Inferior parietal cortex (tissue), 1 donor: ENCODE data around the gene DNAJB11.

Experiments used
- DNase-seq: peaks from one replicate; pipeline ENCODE4 v3.0.0-alpha.2; 2016; ENCODE audit errors: extremely low spot score

The DNAJB11 gene

DNA sequence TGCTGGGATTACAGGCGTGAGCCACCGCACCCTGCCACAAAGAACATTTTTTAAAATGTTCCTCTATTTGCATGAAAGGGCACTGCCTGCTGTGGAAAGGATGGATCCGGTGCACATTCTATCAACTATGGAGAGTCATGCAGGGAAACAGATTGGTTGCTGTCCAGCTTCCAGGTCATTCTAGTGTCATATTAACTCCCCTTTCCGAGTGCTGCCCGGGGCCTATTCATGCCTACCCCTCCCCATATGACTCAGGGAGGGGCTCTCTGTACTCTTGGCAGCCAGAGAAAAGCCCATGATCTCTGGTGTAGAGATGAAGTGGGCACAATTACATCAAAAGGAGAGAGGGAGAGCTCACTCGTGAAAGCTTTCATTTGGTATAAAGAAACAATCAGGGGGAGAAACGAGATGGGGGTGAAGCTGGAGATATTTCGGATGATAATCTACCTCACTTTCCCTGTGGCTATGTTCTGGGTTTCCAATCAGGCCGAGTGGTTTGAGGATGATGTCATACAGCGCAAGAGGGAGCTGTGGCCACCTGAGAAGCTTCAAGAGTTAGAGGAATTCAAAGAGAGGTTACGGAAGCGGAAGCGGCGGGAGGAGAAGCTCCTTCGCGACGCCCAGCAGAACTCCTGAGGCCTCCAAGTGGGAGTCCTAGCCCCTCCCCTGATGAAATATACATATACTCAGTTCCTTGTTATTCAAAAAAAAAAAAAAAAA, 26.2 kb downstream of the DNAJB11 start:
- DNase-seq: no peak

DNA sequence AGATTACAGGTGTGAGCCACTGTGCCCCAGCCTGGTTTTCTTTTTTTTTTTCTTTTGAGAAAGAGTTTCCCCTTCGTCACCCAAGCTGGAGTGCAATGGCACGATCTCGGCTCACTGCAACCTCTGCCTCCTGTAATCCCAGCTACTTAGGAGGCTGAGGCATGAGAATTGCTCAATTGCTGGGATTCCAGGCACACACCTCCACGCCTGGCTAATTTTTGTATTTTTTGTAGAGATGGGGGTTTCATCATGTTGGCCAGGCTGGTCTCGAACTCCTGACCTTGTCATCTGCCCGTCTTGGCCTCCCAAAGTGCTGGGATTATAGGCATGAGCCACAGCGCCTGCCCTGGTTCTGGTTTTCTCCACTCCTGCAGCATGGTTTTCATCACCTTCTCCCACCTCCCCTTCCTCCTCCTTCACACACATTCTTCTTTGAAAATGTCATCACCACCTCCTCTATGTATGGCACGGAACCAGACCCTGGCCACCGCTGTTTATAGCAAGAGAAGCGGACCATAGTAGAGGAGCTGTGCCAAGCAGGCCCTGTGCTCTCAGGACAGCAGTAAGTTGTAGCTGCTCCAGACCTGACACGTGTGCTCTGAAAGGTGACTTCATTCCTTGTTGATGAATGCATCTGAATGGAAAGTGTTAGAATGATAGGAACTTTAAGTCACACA, 27.7 kb downstream of the DNAJB11 start:
- no peak for DNase-seq

DNA sequence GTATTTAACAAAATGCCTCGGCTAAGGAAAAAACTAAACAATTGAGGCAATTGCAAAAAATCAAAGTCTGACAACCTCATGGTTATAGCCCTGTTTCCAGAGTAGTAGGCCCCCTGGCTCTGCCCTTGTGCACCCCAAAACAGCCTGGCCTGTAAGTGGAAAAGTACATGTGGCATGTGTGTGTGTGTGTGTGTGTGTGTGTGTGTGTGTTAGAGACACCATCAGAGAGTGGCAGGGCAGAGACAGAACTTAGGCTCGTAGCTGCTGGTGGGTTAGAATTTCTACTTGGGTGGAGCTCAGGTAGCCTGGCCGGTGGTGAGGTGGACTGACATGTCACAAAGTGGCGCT, 28.2 kb downstream of the DNAJB11 start:
- no peak for DNase-seq

DNA sequence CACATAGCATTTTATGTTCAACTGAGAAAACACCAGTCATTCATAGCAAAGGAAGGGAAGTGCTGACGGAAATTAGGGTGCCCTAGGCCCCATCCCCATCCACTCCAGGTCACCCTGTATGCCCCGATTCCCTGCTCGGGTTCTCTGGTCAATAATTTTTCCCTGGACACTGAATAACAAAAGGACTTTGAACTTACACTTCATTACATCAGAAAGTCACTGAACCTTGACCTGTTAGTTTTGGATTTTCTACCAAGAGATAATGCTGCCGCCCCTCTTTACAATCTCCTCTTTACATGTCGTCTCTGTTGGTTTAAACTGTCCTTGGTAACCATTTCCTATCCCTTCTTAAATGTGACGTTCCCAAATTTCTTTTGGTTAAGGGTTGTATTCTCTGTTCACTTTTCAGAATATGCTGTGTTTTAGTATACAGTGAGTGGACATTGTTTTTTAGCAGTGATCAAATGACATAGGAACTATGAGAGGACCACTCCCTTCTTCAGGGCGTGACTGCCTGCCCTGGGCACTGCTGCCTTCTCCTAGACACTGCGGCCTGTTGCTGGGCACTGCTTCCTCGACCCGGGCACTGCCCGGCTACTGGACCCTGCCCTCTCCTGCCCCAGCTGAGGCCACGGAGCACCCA, 28.7 kb downstream of the DNAJB11 start:
- DNase-seq: no peak

DNA sequence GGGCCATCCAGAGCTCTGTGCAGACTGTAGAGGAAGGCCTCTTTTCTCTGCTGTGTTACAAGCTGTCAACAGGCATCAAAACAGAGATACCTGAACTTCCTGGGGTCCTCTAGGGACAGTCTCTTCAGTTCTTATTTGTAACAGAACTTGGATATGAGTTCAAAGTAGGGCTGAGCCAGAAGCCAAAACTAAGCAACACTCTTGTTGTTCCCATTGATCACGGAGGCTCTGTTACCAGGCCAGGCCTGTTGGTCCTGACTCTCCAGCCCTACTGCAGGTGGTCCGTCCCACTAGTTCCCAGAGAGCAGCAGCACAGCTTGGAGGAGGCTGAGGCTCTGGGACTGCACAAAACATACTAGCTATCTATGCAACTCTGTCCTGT, 29.3 kb downstream of the DNAJB11 start:
- no peak for DNase-seq

DNA sequence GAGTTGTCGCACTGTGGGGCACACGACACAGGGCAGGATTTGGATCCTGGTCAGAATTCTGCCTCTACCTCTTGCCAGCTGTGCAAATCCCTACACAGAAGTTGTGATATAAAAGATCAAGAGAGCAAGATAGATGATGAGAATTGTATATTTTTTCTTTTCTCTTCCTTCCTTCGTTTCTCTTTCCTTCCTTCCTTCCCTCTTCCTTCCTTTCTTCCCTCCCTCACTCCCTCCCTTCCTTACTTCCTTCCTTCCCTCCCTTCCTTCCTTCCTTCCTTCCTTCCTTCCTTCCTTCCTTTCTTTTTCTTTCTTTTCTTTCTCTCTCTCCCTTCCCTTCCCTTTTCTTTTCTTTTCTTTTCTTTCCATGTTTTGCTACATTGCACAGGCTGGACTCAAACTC, 30.4 kb downstream of the DNAJB11 start:
- DNase-seq: no peak

DNA sequence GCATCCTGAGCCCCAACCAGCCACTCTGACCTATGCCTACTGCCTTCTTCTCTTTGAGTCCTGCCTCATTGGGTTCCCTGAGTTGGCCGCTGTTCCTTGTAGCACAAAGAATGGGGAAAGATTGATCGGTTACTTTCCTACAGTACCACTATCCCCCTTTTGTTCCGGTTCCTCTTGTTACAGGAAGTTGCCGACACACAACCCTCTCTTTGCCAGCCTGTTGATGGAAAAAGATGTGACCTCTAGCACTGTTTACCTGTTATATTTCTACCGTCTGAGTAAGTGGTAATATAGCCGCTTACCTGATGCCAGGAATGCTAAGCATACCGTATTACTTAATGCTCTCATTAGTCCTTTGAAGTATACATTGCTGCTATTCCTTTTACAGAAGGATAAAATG, 32.6 kb downstream of the DNAJB11 start:
- no peak for DNase-seq

DNA sequence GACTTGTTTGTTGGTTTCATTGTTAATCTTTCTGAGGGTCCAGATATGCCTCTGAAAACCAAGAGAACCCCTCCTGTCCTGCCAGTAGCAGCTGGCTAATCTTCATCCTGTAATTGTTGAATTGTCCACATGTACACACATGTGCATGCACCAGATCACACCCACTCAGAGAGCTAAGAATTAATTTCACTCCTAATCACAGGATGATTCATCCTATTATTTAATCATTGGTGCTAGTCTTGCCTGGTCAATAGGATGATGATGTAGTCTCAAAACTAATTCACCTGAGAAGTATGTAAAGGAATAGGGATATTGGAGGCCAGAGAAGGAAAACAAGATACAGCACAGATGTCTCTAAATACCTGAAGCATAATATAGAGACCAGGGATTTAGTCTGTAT, 34.6 kb downstream of the DNAJB11 start:
- no peak for DNase-seq

DNA sequence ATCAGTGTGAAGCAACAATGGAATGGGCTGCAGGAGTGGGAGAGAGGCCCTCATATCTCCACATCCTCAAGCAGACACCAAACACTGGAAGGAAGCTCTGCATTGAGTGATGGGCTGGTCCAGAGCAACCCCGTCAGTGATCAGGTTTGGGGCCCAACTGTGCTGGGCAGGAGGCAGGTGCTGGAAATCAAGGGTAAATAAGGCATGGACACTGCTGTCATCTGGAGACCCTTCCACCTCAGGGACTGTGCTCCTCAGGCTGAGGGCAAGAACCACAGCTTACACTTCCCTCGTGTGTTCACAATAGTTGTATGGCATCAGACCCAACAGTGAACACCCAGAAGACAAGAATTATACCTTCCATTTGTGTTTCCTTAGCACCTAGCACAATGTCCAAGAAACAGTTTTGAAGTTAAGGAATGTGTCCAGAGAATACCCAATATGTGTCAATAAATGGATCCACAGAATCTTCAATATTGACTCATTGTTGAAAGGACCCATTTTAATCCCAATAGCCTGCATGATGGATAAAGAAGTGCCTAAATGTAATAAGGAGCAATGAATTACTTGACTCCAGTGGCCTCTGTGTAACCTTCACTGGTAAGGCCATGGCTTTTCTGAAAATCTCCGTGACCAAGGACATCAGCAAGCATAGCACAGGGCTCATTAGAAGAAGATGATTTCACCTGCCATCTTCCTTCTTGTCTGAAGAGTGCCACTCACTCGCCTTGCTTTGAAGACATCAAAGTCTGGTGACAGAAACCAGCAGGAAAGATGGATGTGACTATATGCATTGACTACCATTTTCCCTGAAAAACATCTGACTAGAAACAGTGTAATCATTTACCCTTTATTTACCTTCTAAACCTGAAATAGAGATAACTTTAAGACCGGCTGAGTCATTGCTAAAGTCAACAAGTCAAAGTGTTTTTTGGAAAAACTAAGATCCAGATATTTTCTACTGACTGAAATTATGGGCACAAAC, 35.3 kb downstream of the DNAJB11 start:
- no peak for DNase-seq

DNA sequence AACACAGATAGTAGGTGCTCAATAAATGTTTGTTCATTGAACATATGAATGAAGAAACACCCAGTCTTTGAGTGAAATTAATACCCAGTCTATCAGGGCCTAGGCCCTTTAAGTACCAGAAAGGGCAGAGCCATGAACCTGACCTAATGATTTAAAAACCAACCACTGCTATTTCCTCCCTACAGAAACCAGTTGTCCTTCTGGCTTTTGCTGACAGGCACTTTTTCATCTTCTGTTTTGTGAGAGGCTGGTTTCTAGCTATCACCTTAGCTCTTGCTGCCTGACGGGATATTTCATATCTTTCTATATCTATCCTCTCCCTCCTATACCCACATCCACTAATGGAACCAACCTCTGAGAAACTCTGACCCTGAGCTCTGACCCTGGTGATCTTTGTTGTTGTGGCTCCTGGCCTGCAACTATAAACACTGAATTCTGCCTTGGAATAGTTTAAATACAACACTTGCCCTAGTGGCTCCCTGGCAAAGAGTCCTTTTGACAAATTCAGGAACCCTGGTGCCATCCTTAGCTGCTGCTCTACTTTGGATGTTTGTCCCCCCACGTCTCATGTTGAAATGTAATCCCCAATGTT, 38.2 kb downstream of the DNAJB11 start:
- DNase-seq: no peak

DNA sequence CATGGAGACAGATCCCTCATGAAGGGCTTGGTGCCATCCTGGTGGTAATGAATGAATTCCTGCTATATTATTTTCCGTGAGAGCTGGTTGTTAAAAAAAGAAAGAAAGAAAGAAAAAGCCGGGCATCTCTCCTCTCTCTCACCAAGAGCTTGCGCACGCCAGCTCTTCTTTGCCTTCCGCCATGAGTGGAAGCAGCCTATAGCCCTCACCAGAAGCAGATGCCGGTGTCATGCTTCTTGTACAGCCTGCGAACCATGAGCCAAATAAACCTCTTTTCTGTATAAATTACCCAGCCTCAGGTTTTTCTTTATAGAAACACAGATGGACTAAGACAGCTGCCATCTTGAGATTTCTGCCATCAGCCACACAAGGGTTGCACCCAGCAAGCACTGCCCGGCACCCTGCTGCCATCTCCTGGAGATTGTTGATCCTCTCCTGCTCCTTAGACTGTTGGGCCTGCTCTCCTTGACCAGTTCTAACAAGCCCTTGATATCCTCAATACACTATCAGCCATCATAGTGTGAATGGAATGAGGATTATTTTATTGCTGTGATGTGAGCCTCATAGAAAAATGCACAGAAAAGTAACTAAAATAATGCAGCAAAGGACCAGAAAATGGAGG, 38.8 kb downstream of the DNAJB11 start:
- DNase-seq: no peak

DNA sequence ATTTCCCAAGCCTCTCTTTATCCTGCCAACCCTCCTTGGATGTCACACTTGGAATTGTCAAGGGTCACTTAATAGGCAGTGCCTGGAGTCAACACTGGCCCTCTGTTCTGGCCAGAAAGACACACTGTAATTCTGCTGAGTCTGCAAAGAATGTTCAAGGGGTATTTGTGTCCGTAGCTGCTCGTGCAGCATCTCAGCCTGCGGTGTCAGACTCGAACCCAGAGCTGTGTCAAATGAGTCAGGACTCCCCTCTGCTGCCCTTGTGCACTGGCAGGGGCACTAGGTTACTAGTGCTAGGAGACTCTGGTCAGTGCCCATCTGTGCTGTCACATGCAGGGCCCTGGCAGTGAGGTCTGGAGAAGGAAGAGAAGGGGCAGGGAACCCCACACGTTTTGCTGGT, 41.5 kb downstream of the DNAJB11 start:
- no peak for DNase-seq

DNA sequence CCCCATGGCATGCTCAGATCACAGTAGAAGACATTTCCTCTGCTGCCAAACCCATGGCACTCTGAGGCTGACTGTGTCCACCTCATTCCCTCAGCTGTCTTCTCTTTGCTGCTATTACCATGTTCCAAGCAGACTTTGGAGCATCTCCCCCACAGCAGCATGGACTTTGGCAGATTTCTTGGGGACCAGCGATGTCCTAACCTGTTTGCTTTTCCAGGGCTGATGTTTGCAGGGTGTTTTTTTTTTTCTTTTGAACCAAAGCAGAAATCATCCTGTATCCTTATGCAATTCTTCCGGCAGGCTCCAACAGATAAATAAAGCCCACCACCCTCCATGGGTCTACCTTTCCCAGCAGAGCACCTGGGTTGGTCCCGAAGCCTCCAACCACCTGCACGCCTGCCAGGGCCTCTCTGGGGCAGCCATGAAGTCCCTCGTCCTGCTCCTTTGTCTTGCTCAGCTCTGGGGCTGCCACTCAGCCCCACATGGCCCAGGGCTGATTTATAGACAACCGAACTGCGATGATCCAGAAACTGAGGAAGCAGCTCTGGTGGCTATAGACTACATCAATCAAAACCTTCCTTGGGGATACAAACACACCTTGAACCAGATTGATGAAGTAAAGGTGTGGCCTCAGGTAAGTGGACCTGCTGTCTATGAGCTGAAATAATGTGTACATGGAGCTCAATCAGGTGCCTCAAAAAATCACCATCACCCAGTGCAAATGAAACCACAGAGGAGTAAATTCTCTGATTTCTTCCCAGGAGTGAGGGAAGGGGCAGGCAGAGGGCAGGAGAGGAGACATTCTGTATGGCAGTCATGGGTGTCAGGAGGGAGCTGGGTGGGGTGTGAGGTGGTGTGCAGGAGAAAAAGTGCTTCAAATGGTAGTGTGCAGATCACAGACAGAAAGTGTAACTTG, 42.5 kb downstream of the DNAJB11 start, which contains the start of gene AHSG:
AHSG (plus strand) TSS at position 340 of the 916 bp plus-strand sequence; CDS start at position 422, 82 bp downstream.
- no peak for DNase-seq

DNA sequence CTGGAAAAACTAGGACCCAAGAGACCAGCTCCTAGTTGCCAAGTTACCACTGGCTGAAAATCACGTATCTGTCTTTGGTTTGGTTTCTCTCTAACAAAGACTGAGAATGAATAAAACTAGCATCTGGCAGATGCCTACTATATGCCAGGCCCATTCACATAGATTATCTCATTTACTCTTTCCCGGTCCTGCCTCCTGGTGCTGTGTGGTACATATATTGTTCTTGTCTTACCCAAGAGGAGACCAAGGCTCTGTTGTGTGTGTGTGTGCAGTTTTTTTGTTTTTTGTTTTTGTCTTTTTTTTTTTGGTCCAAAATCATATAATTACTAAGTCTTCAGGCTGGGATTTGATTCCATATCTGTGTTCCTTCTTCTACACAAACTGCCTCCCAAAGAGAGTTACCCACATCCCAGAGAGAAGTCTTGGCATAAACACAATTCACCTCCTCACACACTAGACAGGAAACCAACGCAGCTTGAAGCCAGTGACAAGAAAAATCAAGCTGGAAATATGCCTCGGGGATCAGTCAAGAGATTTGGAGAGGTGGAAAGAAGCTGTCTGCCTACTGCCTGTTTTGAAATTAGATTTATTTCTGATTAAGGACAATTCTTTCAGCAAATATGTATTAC, 43.2 kb downstream of the DNAJB11 start:
- DNase-seq: no peak

DNA sequence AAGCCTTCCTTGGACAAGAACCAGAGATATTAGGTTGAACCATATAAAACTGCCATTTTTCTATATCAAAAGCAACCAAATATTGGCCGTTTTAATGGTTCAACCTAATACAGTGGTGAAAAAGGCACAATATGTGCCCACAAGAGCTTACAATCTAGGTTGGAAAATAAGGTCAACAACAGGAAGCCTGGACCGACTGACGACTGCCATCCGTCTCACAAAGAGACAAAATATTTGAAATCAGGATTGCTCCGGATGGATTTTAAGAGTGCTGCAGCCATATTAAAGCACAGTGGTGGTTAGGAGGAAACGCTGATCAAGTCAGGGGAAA, 43.7 kb downstream of the DNAJB11 start:
- DNase-seq: no peak

DNA sequence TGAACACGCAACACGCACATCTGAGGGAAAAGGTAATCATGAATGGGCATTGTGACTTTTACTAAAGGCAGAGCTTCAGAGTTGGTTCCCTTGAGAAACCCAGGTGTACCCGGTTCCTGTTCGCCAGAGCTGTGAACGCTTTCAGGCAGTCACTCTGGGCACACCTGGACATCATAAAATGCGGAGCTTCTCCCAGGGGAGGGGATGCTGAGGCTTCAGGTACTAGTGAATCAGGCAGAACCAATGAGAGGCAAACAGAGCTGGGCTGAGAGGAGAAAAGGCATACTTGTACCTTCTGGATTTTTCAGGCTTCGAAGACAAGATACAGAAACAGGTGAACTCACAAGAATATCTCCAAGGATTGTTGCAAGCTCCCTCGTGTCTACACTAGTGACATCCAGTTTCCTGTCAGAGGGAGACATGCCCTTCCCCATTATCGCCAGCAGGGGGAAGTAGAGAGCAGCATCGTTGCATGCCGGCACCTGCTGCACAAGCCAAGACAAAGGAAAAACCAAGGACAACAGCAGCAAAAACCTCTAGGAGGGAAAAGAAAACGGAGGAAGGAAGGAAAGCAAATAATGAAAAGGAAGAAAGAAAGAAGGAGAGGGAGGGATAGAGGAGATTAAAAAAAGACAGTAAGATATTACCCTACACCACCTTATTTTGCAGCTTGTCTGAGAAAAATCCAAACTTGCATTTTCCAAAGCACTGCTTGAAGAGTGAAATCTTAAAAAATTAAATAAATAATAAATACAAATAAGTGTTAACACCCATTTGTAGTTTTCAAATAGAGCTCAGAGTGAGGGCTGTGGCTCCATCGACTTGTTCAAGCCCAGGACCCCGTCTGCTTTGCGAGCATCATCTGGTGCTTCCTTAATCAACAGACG, 44.3 kb downstream of the DNAJB11 start:
- peak; percentile 95 for DNase-seq

DNA sequence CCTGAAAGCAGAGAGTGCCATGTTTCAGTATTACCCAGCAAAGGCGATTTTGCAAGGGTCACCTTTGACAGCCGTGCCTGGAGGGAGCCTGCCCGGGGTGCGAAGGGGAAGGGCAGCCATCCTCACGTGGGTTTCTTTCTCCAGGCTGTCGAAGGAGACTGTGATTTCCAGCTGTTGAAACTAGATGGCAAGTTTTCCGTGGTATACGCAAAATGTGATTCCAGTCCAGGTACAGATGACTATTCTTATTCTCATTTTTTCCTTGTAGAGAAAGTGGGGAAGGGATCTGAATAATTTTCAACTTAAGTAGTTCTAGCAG, 45.7 kb downstream of the DNAJB11 start:
- no peak for DNase-seq

DNA sequence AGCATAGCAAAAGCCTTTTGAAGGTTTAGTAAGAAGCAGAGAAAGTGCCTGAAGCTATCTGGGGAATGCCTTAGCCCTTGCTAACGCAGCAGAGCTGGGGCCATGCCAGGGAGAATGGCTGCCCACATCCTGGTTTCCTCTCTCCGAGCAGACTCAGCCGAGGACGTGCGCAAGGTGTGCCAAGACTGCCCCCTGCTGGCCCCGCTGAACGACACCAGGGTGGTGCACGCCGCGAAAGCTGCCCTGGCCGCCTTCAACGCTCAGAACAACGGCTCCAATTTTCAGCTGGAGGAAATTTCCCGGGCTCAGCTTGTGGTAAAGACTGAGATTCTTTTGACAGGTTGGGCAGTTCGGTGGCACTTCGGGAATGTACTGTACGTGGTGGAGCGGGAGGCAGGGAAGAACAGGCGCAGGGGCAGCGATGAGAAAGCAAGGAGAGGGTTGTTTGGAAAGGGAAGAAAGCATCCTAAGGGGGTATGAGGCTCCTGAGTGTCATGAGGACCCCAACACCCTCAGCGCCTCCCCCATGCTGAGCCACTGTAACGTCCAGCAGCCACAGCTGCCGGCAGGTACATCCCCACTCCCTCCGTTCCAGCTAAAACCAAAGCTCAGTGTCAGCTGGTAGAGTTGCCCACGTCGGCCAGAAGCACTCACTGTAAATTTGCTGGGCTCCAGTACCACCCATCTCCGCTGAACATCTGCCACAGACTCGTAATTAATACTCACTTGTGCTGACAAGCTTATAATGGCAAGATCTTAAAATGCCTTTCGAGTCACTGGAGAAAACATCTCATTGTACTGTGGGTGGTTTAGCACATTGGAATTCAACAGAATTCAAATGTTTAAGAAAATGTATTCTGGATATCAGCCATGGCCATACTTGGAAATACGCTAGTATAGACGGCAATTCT, 46.8 kb downstream of the DNAJB11 start:
- peak; percentile 78 for DNase-seq
